Activated CD4-positive, CD25-positive, alpha-beta regulatory T cell treated with anti-CD3 and anti-CD28 coated beads, Interleukin-2, amount 50 U/mL, for 16 hours (primary cell): ENCODE results near the gene RAB22A.

Source experiments
- DNase-seq: peaks from one replicate; pipeline ENCODE4 v3.0.0-alpha.2; 2020; ENCODE audit warnings: low read depth, low spot score

RAB22A gene

GRCh38 chr20:58384821-58385220 is 75.3 kb downstream of the RAB22A start:
- DNase-seq, result no peak

GRCh38 chr20:58388028-58388601 is 78.6 kb downstream of the RAB22A start:
- DNase-seq, result no peak

GRCh38 chr20:58388882-58389323 is 79.4 kb downstream of the RAB22A start, which contains the start of gene VAPB:
Gene VAPB (plus strand): TSS chr20:58389229. CDS start chr20:58389460, 231 bp downstream.
- peak; percentile 95 for DNase-seq

- DNase-seq, result no peak
Observed at GRCh38 chr20:58389324-58389967, 79.9 kb downstream of the RAB22A start.

GRCh38 chr20:58389968-58390658 is 80.6 kb downstream of the RAB22A start:
- no peak for DNase-seq

DNA sequence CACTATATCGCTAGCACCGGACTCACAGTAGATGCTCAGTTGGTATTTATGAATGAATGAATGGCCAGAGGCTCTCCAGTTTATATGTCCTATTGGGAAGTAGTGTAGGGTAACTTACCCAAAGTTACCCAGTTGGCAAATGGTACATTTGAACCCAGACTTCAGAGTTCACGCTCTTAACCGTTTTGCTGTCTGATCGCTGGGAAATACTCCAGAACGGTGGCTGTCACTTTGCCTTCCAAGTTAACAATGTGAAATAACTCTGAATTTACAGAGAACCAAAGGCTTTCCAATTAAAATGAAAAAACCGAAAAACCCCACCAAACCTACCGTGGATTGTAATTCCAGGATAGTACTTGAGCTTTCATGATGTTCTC is 81.1 kb downstream of the RAB22A start:
- DNase-seq, result no peak

GRCh38 chr20:58392286-58392685 is 82.8 kb downstream of the RAB22A start:
- DNase-seq, result no peak

GRCh38 chr20:58393299-58393698 is 83.8 kb downstream of the RAB22A start:
- DNase-seq, result no peak

DNA sequence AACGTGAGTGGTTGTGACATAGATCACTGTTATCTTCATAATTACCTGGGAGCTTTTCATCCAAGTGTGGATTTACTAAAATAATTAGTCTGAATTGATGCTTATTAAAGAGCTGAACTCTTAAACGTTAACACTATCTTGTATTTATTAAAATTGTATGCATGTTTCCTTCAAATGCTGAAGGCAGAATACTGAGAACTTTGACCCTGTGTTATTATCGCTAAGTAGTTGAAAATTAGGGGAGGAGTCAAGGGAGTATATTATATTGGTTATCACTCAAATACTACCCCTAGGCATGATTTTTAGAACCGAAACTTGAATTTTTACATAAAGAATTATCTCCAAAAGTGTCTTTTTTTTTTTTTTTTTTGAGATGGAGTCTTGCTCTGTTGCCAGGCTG is 85.3 kb downstream of the RAB22A start:
- DNase-seq, result no peak

DNA sequence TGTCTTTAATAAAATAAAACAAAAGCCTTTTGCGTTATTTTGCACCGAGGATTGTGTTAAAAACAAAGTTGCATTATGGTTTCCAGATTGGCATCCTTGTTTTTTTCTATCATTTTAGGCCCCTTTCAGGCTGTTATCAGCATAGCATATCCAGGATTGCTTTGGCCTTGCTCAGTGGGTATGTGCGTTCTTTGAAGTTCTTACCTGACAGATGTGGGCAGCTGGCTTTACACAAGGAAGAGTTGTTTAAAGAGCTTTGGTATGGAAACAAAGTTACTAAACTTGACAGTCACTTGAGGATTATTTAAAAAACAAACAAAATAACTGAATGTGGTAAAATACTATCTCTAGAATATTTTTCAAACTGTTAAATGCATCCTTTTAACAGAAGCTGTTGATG is 86.1 kb downstream of the RAB22A start:
- DNase-seq, result no peak

DNA sequence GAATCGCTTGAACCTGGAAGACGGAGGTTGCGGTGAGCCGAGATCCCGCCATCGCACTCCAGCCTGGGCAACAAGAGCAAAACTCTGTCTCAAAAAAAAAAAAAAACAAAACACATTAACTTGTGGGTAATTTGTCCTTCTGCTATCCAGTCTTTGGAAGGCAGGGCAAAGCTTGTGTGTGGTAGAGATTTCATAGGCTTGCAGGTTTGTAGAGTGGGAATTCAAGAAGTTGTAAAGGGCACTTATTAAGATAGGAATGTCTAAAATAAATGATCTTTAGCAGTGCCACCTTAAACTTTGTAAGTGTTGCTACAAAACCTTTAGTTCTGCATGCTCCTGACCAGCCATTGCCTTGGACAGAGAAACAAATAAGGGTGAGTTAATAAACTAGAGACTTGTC is 87.9 kb downstream of the RAB22A start:
- DNase-seq, result no peak

DNA sequence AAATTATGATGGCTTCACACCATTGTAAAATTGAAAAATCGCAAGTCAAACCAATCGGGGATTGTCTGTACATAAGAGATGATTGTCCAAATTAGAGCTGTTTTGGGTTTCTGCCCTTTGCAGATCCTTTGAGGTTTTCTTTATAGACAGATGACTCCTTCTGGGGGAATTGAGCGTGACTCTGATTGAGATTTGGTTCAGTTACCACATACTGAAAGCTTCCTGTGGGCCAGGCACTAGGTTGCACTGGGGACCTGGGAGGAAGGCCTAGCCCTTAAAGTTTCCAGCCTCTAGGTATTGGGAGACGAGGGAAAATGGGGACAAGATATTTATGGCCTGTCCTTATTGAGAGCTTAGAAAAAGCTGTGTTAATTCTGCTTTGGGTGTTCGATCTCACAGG is 88.7 kb downstream of the RAB22A start:
- DNase-seq, result no peak

- DNase-seq, result no peak
Observed at GRCh38 chr20:58399926-58400325, 90.4 kb downstream of the RAB22A start.

- no peak for DNase-seq
Observed at GRCh38 chr20:58401162-58401561, 91.6 kb downstream of the RAB22A start.

DNA sequence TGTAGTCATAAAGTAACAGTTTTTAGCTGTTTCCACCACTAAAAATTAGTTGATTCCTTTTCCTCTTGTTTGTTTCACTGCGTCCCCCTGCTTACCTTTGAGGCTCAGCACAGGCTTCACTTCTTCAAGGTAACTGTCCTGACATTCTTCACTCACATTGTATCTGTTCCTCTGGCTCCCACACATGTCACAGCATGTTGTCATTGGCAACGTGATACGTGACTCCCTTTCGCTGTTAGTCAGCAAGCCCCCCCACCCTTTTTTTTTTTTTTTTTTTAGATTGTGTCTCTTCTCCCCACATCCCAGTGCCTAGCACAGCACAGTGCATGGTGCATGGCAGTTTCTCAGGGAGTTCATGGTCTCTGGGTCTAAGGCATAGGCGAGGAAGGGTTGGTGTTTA is 92.8 kb downstream of the RAB22A start:
- DNase-seq, result no peak

GRCh38 chr20:58402827-58403226 is 93.3 kb downstream of the RAB22A start:
- DNase-seq, result no peak

- DNase-seq, result no peak
Observed at GRCh38 chr20:58403272-58403671, 93.8 kb downstream of the RAB22A start.

DNA sequence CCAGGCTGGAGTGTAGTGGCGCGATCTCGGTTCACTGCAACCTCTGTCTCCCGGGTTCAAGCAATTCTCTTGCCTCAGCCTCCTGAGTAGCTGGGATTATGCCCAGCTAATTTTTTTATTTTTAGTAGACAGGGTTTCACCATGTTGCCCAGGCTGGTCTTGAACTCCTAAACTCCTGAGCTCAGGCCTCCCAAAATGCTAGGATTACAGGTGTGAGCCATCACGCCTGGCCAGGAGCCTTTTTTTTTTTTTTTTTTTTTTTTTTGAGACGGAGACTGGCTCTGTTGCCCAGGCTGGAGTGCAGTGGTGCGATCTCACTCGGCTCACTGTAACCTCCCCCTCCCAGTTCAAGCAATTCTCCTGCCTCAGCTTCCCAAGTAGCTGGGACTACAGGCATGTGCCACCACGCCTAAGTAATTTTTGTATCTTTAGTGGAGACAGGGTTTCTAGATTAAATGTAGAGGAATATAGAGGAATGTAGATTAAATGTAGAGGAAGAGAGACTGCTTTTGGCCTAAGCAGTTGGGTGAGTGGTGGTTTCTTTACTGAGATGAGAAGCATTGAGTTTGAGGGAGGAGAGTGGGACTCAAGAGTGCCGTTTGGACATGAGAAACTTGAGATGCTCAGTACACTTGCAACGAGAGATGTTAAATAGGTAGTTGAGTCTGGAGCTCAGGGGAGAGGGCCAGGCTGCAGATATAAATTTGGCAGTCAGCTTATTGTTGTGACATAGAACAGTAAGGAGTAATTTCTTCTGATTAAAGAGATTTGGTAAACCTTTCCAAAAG is 96.2 kb downstream of the RAB22A start:
- DNase-seq, result no peak

DNA sequence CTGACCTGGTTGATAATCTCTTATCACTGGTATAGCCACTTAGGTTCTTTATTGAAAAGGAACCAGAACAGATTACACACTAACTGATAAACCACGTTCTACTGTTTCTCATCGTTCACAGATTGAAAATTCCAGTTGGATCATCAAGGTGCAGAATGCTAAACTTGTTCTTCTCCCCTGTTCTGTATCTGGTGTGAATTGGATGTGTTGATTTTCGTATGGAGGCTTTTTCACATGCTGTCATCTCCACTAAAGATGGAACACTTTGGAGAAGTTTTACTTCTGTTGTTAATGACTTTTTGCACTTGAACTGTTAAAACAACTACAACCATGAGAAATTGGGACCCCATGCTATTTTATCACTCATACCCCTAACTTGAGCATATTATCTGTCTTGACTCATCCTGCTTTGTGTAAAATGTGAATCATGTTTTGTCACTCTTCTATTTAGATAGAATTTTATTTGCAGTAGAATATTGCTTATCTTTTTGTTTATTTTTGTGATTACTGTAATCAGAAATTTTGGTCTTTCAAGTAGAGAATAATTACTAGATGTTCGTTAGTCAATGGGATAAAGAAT is 97.0 kb downstream of the RAB22A start:
- no peak for DNase-seq

DNA sequence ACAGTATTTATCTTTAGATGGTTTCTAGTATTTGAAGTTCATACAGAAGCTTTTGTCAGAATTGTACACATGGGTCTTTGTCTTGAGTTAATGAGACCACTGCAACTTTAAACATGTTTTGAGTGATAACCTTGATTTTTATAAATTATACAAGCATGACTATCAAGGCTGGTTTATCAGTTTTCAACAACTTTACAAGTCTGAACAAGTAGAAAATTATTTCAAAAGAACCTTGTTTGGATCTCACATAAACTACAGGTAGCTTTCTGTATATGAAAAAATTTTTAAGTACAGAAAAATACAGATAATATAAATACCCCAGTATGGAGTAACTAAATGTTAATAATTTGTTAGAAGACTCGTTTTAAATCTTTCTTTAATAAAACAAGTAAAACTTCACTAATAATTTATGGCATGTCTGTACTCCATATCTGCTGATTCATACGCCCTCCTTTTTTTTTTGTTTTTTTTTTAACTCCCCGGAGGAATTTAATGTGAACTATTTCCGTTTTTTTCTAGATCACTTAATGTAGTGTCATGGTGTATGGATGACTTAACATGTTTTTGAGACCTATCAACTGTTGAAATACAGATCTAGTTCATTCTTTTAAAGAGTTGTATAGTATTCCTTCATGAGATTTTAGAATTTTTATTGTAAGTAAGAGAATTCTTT is 97.8 kb downstream of the RAB22A start:
- DNase-seq, result no peak

- no peak for DNase-seq
Observed at GRCh38 chr20:58407966-58408557, 98.5 kb downstream of the RAB22A start.
